HFFc6 (cell line): ENCODE data around the gene PECR. TPM values are rescaled to one million over a fixed set of nuclear protein-coding genes. Genes with fewer than 3 reads are reported as not detected.
"Not testable (repeated sequence)": the region's sequence is repeated elsewhere in the genome, so short reads cannot be mapped to it uniquely, and the experiment has no call there.

Source experiments
- DNase-seq: peaks from one replicate; pipeline ENCODE4 v3.0.0-alpha.2; 2018
- H3K27ac Mint-ChIP-seq: 2 replicates; pipeline ENCODE4 v1.8.0; 2020; ENCODE audit warnings: mild to moderate bottlenecking, mixed read lengths
- H3K27me3 Mint-ChIP-seq: 2 replicates; pipeline ENCODE4 v1.8.0; 2021; ENCODE audit warnings: mild to moderate bottlenecking, moderate library complexity, mixed read lengths; ENCODE audit not compliant: insufficient read depth
- H3K36me3 Mint-ChIP-seq: 2 replicates; pipeline ENCODE4 v1.8.0; 2021; ENCODE audit warnings: low read depth, mixed read lengths
- H3K4me1 Mint-ChIP-seq: 2 replicates; pipeline ENCODE4 v1.8.0; 2020; ENCODE audit warnings: low read depth, mixed read lengths
- H3K4me3 Mint-ChIP-seq: 2 replicates; pipeline ENCODE4 v1.8.0; 2020; ENCODE audit warnings: mild to moderate bottlenecking, moderate library complexity, mixed read lengths
- H3K9me3 Mint-ChIP-seq: 2 replicates; pipeline ENCODE4 v1.8.0; 2020; ENCODE audit warnings: mild to moderate bottlenecking, mixed read lengths
- total RNA-seq, 6 experiments: library from RNA; stranded (reverse); fragmentation: NEBNext Ultra II Directional; extraction: Animal tissue kit (Norgen Biotek cat#: 25700); gene quantifications; 2 replicates in 1 of 6; 3 replicates in 5 of 6; pipeline ENCODE4 v1.2.3, GENCODE V29; 2021
- TF ChIP-seq, protein P1 (sequence below): fragments of 200-600 bp; sonication (generic); IDR thresholded peaks from 2 replicates; pipeline ENCODE4 v1.5.0; 2021; ENCODE audit warnings: antibody characterized with exemption, mild to moderate bottlenecking

The PECR gene
- total RNA-seq, 6 experiments from 2014 or later: 4.9 to 7.5 (median 6.4) TPM

DNA sequence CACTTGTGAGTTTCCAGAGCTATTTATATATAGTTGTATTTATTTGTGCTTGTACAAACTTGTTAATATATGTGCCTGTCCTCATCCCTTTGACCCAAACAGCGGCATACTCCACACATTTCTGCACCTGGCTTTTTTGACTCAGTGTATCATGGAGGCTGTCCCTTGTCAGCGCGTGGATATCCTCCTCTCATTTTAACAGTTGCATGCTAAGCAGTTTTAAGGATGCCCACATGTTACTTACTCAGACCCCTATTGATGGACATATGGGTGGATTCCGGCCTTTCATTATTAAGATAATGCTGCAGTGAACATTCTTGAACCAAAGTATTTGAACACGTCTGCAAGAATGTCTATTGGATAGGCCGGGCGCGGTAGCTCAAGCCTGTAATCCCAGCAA lies 67.6 kb downstream of the PECR start:
- DNase-seq: no peak
- H3K4me3 Mint-ChIP-seq: peak overlapping the region; percentile 64
- no peaks in the 10 kb centered on the region for H3K9me3 Mint-ChIP-seq
- no peak overlapping the region for H3K27ac Mint-ChIP-seq
- H3K27me3 Mint-ChIP-seq: no peaks in the 10 kb centered on the region; the same call in 1 of the 2 replicates
- peaks cover 28% of the 10 kb centered on the region for H3K4me1 Mint-ChIP-seq
- H3K36me3 Mint-ChIP-seq: no peaks in the 10 kb centered on the region
- TF ChIP-seq, protein P1, sequence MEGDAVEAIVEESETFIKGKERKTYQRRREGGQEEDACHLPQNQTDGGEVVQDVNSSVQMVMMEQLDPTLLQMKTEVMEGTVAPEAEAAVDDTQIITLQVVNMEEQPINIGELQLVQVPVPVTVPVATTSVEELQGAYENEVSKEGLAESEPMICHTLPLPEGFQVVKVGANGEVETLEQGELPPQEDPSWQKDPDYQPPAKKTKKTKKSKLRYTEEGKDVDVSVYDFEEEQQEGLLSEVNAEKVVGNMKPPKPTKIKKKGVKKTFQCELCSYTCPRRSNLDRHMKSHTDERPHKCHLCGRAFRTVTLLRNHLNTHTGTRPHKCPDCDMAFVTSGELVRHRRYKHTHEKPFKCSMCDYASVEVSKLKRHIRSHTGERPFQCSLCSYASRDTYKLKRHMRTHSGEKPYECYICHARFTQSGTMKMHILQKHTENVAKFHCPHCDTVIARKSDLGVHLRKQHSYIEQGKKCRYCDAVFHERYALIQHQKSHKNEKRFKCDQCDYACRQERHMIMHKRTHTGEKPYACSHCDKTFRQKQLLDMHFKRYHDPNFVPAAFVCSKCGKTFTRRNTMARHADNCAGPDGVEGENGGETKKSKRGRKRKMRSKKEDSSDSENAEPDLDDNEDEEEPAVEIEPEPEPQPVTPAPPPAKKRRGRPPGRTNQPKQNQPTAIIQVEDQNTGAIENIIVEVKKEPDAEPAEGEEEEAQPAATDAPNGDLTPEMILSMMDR: no peak

DNA sequence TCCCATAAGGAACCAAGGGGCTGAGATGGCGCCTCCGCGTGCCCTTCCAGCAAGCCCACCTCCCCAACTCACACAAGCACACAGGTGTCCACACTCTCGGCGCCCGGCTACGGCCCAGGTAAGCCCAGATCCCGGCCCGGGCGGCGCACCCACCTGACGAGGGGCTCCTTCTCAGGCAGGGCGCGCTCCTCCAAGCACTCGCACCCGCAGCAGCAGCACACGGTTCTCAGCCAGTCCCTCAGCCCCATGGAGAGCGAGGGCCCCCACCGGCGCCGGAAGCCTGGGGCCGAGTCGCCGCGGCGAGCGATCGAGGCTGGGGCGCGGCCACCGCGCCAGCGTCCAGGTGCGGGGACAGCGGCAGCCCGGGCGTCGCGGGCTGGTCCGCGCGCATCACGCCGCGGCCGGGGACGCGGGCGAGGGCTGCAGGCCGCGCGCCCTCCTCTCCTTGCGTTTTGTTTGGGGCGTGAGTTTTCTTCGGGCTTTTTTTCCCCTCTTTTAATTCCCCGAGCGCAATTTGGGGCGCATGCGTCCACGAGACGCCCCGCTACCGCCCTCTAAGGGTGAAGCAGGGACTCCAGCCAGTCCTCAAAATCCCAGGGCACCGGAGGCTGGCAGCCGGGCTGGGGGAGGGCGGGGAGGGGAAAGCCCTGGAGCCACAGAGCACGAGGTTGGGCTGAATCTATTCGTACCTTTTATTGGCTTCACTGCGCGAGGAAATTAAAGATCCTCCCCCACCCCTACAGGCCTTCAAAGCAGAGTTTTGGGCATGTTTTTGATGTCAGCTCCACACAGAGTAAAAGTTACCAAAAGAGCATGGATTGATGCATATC lies 68.3 kb downstream of the PECR start, which contains the start of gene MREG:
MREG (minus strand) TSS at position 472 of the 830 bp plus-strand sequence; CDS start at position 248, 224 bp downstream.
- Mint-ChIP-seq H3K9me3 (no peaks in the 10 kb centered on the region), H3K4me1 (peaks cover 28% of the 10 kb centered on the region), H3K27me3 (no peaks in the 10 kb centered on the region; the same call in 1 of the 2 replicates), H3K36me3 (no peaks in the 10 kb centered on the region), H3K27ac (peak within 1 kb of the TSS; percentile 55), H3K4me3 (peak within 1 kb of the TSS; percentile 89)
- TF ChIP-seq, protein P1: peak; percentile 76
- DNase-seq: peak; percentile 64

DNA sequence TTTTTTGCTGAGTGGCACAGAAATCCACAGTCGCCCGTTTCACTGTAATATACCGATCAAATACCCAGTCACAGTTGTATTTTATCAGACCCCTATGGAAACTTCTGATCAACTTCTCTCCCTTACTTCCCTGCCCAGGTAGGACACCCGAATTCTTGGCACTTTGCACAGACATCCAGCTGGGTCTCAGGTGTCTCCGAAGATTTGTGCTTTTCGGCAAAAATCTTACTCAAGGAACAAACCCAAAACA lies 68.9 kb downstream of the PECR start:
- no peaks in the 10 kb centered on the region; the same call in 1 of the 2 replicates for H3K27me3 Mint-ChIP-seq
- DNase-seq: no peak
- peaks cover 28% of the 10 kb centered on the region for H3K4me1 Mint-ChIP-seq
- TF ChIP-seq, protein P1: no peak
- no peaks in the 10 kb centered on the region for H3K36me3 Mint-ChIP-seq
- peak overlapping the region; percentile 89 for H3K4me3 Mint-ChIP-seq
- H3K27ac Mint-ChIP-seq: peak overlapping the region; percentile 55
- H3K9me3 Mint-ChIP-seq: no peaks in the 10 kb centered on the region

DNA sequence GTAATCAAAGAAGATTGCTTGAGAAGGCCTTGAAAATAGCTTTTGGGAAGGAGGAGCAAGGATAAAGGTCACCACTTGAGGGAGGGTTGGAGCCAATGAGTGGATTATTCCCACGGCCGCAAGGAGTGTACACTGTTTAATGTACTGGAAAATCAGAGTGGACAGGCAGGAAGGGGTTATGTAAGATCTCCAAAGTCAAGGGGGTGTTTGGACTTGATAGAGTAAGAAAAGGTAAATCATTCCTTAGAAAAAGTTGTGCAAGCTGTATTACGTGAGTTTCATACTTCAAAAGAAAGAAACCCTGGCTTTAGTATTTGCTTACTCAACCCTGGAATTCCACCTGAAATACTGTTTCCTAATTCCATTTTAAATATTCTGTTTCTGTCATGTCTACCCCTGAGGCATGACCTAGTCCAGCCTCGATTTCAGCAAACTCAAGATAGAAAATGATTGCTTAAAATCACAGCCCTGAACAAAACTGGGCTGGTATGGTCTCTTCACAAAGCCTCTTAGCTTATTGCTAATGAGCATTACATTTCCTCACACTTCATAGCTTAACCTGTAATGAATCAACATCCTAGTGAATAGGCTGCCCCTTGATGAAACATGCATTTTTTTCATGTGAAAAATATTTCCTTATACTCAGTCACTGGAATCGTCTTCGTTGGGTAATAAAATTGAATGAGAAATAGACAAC lies 69.3 kb downstream of the PECR start:
- Mint-ChIP-seq H3K27ac (peak overlapping the region; percentile 55), H3K36me3 (no peaks in the 10 kb centered on the region), H3K9me3 (no peaks in the 10 kb centered on the region), H3K4me3 (peak overlapping the region; percentile 89), H3K27me3 (no peaks in the 10 kb centered on the region; the same call in 1 of the 2 replicates), H3K4me1 (peaks cover 23% of the 10 kb centered on the region)
- TF ChIP-seq, protein P1: no peak
- DNase-seq: peak; percentile 35

DNA sequence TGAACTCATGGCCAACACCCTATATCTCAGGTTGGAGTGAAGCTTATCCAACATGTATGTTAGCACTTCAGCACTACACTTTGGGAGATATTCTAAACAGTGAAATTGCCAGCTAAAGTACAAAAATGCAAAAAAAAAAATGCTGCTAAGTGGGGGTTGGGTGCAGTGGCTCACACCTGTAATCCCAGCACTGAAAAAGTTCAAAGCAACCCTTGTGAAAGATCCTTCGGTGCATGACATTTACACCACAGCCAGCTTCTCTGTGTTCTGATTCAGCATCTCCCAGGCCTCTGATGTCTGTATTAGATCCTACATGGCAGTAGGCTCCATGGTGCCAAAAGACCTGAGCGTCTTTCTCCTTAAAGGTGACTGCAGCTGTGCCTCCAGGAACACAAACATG lies 72.4 kb downstream of the PECR start:
- H3K4me3 Mint-ChIP-seq, H3K27me3 Mint-ChIP-seq, H3K27ac Mint-ChIP-seq, H3K9me3 Mint-ChIP-seq, H3K36me3 Mint-ChIP-seq, DNase-seq: not testable (repeated sequence)
- peaks cover 27% of the 10 kb centered on the region for H3K4me1 Mint-ChIP-seq

DNA sequence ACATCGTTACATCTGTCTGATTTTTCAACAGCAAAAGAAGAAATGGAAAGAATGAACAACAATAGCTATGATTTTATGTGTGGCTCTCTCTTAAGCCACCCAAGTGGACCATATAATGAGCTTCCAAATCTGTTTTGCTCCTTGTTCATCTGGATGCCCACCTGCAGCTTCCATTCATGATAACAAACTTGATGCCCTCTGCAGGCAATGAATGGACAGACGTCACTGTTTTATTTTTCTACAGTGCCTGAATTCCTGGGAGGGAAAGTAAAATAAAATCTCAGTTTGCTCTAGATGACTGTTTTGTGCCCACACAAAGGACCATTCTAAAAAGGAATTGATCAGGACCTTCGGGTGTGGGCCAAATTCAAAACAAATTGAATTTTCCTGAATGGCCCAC lies 73.2 kb downstream of the PECR start:
- no peaks in the 10 kb centered on the region; the same call in none of the 2 replicates for H3K27me3 Mint-ChIP-seq
- no peak overlapping the region for H3K27ac Mint-ChIP-seq
- TF ChIP-seq, protein P1: no peak
- H3K4me1 Mint-ChIP-seq: peaks cover 21% of the 10 kb centered on the region
- no peak for DNase-seq
- H3K9me3 Mint-ChIP-seq: no peaks in the 10 kb centered on the region
- H3K36me3 Mint-ChIP-seq: no peaks in the 10 kb centered on the region
- no peak overlapping the region for H3K4me3 Mint-ChIP-seq
